WTC11 (cell line): ENCODE data around the gene HENMT1.

Experiments
- CREB1 ChIP-seq: sonication (generic); formaldehyde crosslinking; IDR thresholded peaks from 2 replicates; pipeline ENCODE4 v1.8.0; 2023; ENCODE audit warnings: mild to moderate bottlenecking, missing genetic modification reagents
- CTCF ChIP-seq: fragments of 200-600 bp; IDR thresholded peaks from 2 replicates; pipeline ENCODE4 v1.8.0; 2022; ENCODE audit warnings: antibody characterized with exemption
- FOXK1 ChIP-seq: sonication (generic); formaldehyde crosslinking; IDR thresholded peaks from 2 replicates; pipeline ENCODE4 v1.8.0; 2022; ENCODE audit warnings: mild to moderate bottlenecking, moderate library complexity, missing genetic modification reagents
- GRHL2 ChIP-seq: fragments of 250-450 bp; sonication (Bioruptor Pico); IDR thresholded peaks from 2 replicates; pipeline ENCODE4 v1.8.0; 2022; ENCODE audit warnings: mild to moderate bottlenecking, moderate library complexity; ENCODE audit not compliant: insufficient replicate concordance, severe bottlenecking
- JUN ChIP-seq: sonication (generic); formaldehyde crosslinking; IDR thresholded peaks from 2 replicates; pipeline ENCODE4 v1.8.0; 2023; ENCODE audit warnings: mild to moderate bottlenecking, missing genetic modification reagents
- MAX ChIP-seq: sonication (generic); formaldehyde crosslinking; IDR thresholded peaks from 2 replicates; pipeline ENCODE4 v1.8.0; 2022; ENCODE audit warnings: mild to moderate bottlenecking, missing genetic modification reagents
- MXD4 ChIP-seq: fragments of 250-450 bp; sonication (Bioruptor Pico); IDR thresholded peaks from 2 replicates; pipeline ENCODE4 v1.8.0; 2021; ENCODE audit warnings: mild to moderate bottlenecking, moderate library complexity, borderline replicate concordance
- SP1 ChIP-seq: sonication (generic); formaldehyde crosslinking; conservative IDR thresholded peaks from 2 replicates; pipeline ENCODE4 v1.8.1; 2022; ENCODE audit warnings: missing genetic modification reagents
- ZBTB21 ChIP-seq: sonication (generic); formaldehyde crosslinking; IDR thresholded peaks from 2 replicates; pipeline ENCODE4 v1.8.1; 2023; ENCODE audit warnings: mild to moderate bottlenecking, missing genetic modification reagents, borderline replicate concordance
- ZNF423 ChIP-seq: fragments of 250-450 bp; sonication (Bioruptor Pico); IDR thresholded peaks from 2 replicates; pipeline ENCODE4 v2.1.2; 2022; ENCODE audit warnings: mild to moderate bottlenecking, moderate library complexity
- ZNF425 ChIP-seq: fragments of 250-450 bp; sonication (Bioruptor Pico); conservative IDR thresholded peaks from 2 replicates; pipeline ENCODE4 v1.9.0; 2021; ENCODE audit warnings: mild to moderate bottlenecking
- ZNF532 ChIP-seq: fragments of 250-450 bp; sonication (Bioruptor Pico); IDR thresholded peaks from 2 replicates; pipeline ENCODE4 v1.9.0; 2021; ENCODE audit warnings: mild to moderate bottlenecking, borderline replicate concordance

GRCh38 chr1:108611984-108612383, 48.9 kb downstream of the HENMT1 start:
- no peak for TF ChIP-seq SP1 (CRISPR knock-in tag)
- no peak for TF ChIP-seq CTCF
- TF ChIP-seq ZBTB21 (CRISPR knock-in tag) = no peak
- TF ChIP-seq FOXK1 (CRISPR knock-in tag) = no peak
- no peak for TF ChIP-seq JUN
- TF ChIP-seq ZNF532 = no peak
- TF ChIP-seq MXD4 (CRISPR knock-in tag) = no peak
- TF ChIP-seq MAX = no peak
- TF ChIP-seq ZNF423 (CRISPR knock-in tag) = no peak
- no peak for TF ChIP-seq ZNF425 (CRISPR knock-in tag)
- no peak for TF ChIP-seq CREB1
- no peak for TF ChIP-seq GRHL2 (CRISPR knock-in tag)
